Glutamatergic neuron (in vitro differentiated cells): ENCODE measurements around the gene DISC1. TPM values are rescaled to one million over a fixed set of nuclear protein-coding genes. Genes with fewer than 3 reads are reported as not detected.
"Not testable (repeated sequence)": the region's sequence is repeated elsewhere in the genome, so short reads cannot be mapped to it uniquely, and the experiment has no call there.

Experiments
- DNase-seq: peaks from one replicate; pipeline ENCODE4 v3.0.0; 2022
- H3K27ac Mint-ChIP-seq: one replicate; pipeline ENCODE4 v1.8.0; 2020; ENCODE audit warnings: mild to moderate bottlenecking, mixed read lengths, inconsistent platforms; ENCODE audit not compliant: unreplicated experiment
- H3K27me3 Mint-ChIP-seq: one replicate; pipeline ENCODE4 v1.8.0; 2020; ENCODE audit warnings: mild to moderate bottlenecking, moderate library complexity, mixed read lengths, inconsistent platforms; ENCODE audit not compliant: unreplicated experiment
- H3K36me3 Mint-ChIP-seq: one replicate; pipeline ENCODE4 v1.8.0; 2020; ENCODE audit warnings: mild to moderate bottlenecking, mixed read lengths, inconsistent platforms; ENCODE audit not compliant: unreplicated experiment
- H3K4me1 Mint-ChIP-seq: one replicate; pipeline ENCODE4 v1.8.0; 2020; ENCODE audit warnings: mild to moderate bottlenecking, low read depth, mixed read lengths, inconsistent platforms; ENCODE audit not compliant: unreplicated experiment
- H3K4me3 Mint-ChIP-seq: one replicate; pipeline ENCODE4 v1.8.0; 2020; ENCODE audit warnings: mild to moderate bottlenecking, mixed read lengths, inconsistent platforms; ENCODE audit not compliant: unreplicated experiment
- H3K9me3 Mint-ChIP-seq: one replicate; pipeline ENCODE4 v1.8.0; 2020; ENCODE audit warnings: mild to moderate bottlenecking, moderate library complexity, mixed read lengths, inconsistent platforms; ENCODE audit not compliant: unreplicated experiment
- total RNA-seq: library from RNA; stranded (reverse); fragmentation: NEBNext Ultra II Directional; extraction: Animal tissue kit (Norgen Biotek cat#: 25700); gene quantifications from one replicate; pipeline ENCODE4 v1.2.1, GENCODE V29; 2021; ENCODE audit not compliant: unreplicated experiment
- TF ChIP-seq, protein P1 (sequence below): fragments of 200-600 bp; sonication (generic); IDR thresholded peaks from one replicate; pipeline ENCODE4 v1.5.0; 2021; ENCODE audit not compliant: partially characterized antibody, unreplicated experiment

The DISC1 gene
- total RNA-seq, 1 donor from 2014 or later, result 9.1 TPM

DNA sequence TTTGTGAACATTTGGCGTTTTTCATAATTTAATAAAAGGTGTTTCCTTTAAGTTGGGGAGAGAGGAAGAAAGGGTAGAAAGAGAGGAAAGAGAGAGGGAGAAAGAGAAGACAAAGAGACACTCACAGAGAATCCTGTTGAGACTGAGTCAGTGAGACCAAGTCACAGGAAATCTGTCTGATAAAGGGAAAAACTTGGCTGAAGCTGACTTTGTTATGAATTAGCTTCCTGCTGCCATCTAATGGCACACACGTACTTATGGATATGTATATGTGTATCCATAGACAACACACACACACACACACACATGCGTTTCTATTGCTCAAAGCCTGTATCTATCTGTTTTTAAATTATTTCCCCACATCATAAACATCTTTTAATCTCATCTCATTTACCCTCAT is 42.5 kb upstream of the DISC1 start:
- Mint-ChIP-seq H3K27ac (no peak overlapping the region), H3K36me3 (no peaks in the 10 kb centered on the region), H3K27me3 (no peaks in the 10 kb centered on the region), H3K9me3 (peaks cover 3% of the 10 kb centered on the region), H3K4me3 (no peak overlapping the region), H3K4me1 (no peaks in the 10 kb centered on the region)
- TF ChIP-seq, protein P1, sequence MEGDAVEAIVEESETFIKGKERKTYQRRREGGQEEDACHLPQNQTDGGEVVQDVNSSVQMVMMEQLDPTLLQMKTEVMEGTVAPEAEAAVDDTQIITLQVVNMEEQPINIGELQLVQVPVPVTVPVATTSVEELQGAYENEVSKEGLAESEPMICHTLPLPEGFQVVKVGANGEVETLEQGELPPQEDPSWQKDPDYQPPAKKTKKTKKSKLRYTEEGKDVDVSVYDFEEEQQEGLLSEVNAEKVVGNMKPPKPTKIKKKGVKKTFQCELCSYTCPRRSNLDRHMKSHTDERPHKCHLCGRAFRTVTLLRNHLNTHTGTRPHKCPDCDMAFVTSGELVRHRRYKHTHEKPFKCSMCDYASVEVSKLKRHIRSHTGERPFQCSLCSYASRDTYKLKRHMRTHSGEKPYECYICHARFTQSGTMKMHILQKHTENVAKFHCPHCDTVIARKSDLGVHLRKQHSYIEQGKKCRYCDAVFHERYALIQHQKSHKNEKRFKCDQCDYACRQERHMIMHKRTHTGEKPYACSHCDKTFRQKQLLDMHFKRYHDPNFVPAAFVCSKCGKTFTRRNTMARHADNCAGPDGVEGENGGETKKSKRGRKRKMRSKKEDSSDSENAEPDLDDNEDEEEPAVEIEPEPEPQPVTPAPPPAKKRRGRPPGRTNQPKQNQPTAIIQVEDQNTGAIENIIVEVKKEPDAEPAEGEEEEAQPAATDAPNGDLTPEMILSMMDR, result no peak
- DNase-seq, result no peak

DNA sequence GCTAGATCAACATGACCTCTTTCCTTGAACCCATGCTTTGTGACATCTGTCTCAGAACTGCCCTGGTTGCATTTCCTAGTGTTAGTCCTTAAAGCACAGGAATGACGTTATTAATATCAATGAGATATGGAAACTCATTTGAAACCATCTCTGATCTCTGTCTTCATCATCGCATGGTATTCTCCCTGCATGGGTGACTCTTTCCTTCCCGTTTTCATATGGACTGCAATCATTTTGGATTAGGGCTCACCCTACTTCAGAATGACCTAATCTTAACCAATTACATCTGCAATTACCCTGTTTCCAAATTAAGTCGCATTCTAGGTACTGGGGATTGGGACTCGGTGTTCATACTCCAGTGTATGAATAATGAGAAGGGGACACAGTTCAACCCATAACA is 41.7 kb upstream of the DISC1 start:
- Mint-ChIP-seq H3K4me3 (no peak overlapping the region), H3K9me3 (peaks cover 3% of the 10 kb centered on the region), H3K36me3 (no peaks in the 10 kb centered on the region), H3K27ac (no peak overlapping the region), H3K27me3 (peaks cover 2% of the 10 kb centered on the region), H3K4me1 (no peaks in the 10 kb centered on the region)
- no peak for DNase-seq
- TF ChIP-seq, protein P1, result no peak

DNA sequence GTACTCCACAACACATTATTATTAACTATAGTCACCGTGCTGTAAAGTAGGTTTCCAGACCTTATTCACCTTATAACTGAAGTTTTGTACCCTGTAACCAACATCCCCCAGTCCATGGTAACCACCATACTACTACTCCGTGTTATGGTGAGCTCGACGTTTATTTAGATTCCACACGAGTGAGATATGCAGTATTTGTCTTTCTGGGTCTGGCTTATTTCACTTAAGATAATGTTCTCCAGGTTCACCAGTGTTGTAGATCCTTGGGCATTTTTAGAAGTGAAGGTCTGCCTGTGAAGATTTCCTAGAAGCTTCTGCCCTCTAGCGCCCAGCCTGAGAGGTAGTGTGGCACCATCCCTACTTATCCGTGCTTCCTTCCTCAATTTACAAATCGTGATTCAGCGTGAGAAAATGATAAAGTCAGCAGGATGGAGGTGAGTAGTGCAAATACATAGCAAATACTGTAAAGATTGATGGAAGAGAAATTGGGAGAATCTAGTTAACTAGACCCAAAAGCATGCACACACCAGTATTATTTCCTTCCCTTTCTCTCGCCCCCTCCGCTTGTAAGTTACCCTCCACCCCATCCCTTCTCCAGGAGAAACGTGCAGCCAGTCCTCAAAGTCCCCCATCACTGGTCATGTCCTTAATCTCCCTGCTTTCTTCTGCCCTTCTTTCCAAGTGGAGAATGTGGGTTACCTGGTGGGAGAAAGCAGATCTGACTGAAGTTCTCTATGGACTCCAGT is 36.0 kb upstream of the DISC1 start:
- Mint-ChIP-seq H3K9me3 (peaks cover 3% of the 10 kb centered on the region), H3K27me3 (peaks cover 2% of the 10 kb centered on the region), H3K4me3 (no peak overlapping the region)

DNA sequence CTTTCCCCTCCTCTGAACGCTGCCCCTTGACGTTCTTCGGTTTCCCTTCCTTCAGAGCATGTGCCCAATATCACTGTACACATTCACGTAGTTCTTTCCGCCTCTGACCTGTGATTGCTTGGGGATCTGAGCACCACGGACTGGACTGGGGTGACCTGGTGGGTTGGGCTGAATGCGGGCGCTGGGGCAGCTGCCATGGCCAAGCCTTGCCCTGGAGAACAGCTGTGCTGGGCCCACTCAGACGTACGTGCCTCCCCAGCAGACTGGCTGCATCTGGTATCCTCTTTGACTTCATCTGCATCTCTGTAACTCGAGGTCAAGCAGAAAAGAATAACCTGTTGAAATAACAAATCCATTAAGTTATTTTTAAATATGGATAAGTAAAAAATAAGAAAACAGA is 35.1 kb upstream of the DISC1 start:
- H3K27ac Mint-ChIP-seq, result no peak overlapping the region
- no peak for DNase-seq
- H3K9me3 Mint-ChIP-seq, result peaks cover 3% of the 10 kb centered on the region
- no peak overlapping the region for H3K4me3 Mint-ChIP-seq
- peaks cover 6% of the 10 kb centered on the region for H3K4me1 Mint-ChIP-seq
- TF ChIP-seq, protein P1, result no peak
- peaks cover 2% of the 10 kb centered on the region for H3K27me3 Mint-ChIP-seq
- H3K36me3 Mint-ChIP-seq, result no peaks in the 10 kb centered on the region

More for the DNA sequence above, 36.0 kb upstream of the DISC1 start:
- TF ChIP-seq, protein P1, result peak; percentile 30
- H3K4me1 Mint-ChIP-seq, result peaks cover 2% of the 10 kb centered on the region
- no peak overlapping the region for H3K27ac Mint-ChIP-seq
- DNase-seq, result peak; percentile 44
- H3K36me3 Mint-ChIP-seq, result no peaks in the 10 kb centered on the region

DNA sequence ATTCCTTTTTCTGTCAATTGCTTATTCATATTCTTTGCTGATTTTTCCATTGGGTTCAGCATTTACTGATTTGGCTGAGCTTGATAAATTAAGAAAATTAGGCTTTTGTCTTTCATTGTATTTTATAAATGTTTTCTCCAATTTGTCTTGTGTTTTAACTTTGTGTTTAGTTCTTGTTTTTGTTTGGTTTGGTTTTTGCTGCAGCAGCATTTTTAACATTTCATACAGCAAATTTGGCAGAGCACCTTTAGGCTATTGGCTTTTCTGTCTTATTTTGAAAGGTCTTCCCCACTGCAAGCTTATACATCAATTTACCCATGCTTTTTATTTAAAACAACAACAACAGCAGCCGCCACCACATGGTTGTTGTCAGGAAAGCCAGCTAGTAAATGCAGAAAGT is 33.8 kb upstream of the DISC1 start:
- H3K4me3 Mint-ChIP-seq, result no peak overlapping the region
- DNase-seq, result no peak
- peaks cover 2% of the 10 kb centered on the region for H3K27me3 Mint-ChIP-seq
- H3K4me1 Mint-ChIP-seq, result peaks cover 7% of the 10 kb centered on the region
- H3K9me3 Mint-ChIP-seq, result peaks cover 3% of the 10 kb centered on the region
- H3K36me3 Mint-ChIP-seq, result no peaks in the 10 kb centered on the region
- TF ChIP-seq, protein P1, result no peak
- no peak overlapping the region for H3K27ac Mint-ChIP-seq

DNA sequence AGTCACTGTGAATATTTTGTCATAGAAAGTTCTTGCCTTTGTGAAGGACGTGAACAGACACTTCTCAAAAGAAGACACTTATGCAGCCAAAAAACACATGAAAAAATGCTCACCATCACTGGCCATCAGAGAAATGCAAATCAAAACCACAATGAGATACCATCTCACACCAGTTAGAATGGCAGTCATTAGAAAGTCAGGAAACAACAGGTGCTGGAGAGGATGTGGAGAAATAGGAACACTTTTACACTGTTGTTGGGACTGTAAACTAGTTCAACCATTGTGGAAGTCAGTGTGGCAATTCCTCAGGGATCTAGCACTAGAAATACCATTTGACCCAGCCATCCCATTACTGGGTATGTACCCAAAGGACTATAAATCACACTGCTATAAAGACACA is 33.3 kb upstream of the DISC1 start:
- not testable (repeated sequence) for H3K4me1 Mint-ChIP-seq, DNase-seq, H3K27me3 Mint-ChIP-seq, H3K36me3 Mint-ChIP-seq, H3K9me3 Mint-ChIP-seq, H3K4me3 Mint-ChIP-seq, H3K27ac Mint-ChIP-seq
